Measurements from ENCODE around the gene SULT4A1.

DNA sequence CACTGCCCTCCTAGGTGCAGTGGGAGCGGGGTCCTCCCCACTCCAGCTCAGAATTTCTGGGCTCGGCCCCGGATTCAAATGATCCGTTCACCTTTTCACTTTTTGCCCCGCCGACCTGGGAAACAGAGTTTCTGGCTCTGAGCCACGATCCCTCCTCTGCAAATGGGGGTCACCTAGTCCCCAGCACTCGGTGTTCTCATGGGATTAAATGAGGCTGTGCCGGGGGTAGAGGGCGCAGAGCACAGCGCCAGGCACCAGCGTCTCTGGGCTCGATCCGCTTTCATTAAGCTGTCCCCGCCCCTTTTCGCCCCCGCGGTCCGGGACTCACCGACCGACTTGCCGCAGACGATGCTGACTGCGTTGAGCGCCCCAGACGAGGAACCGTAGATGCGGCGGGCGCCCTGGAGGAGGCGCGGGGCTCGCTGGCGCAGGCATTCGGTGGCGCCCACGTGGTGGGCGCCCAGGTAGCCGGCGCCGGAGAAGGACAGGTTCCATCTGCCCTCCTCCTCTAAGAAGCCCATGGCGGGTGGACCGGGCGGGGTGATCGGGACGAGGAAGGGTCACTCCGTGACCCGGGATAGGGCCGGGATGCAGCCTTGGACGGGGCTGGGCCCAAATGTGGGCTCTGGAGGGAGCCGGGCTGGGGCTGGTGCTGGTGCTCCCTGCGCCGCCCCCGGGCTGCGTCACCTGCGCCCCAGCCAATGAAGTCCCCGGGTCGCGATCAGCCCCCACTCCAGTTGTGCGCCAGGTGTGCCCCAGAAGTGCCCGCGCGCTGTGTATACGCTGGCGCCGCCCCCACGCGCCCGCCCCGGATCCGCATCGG lies 29.3 kb upstream of the SULT4A1 start, which contains the start of gene PNPLA5:
- TF ChIP-seq, protein P1, sequence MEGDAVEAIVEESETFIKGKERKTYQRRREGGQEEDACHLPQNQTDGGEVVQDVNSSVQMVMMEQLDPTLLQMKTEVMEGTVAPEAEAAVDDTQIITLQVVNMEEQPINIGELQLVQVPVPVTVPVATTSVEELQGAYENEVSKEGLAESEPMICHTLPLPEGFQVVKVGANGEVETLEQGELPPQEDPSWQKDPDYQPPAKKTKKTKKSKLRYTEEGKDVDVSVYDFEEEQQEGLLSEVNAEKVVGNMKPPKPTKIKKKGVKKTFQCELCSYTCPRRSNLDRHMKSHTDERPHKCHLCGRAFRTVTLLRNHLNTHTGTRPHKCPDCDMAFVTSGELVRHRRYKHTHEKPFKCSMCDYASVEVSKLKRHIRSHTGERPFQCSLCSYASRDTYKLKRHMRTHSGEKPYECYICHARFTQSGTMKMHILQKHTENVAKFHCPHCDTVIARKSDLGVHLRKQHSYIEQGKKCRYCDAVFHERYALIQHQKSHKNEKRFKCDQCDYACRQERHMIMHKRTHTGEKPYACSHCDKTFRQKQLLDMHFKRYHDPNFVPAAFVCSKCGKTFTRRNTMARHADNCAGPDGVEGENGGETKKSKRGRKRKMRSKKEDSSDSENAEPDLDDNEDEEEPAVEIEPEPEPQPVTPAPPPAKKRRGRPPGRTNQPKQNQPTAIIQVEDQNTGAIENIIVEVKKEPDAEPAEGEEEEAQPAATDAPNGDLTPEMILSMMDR (IDR thresholded peaks at IDR 0.05; ENCODE audit: insufficient read depth, low read length, poor library complexity, severe bottlenecking) = no peak
- TF ChIP-seq EZH2phosphoT487 (conservative IDR thresholded peaks at IDR 0.05; ENCODE audit: low read length) = no peak

Data from SU-DHL-6 (cell line).